HK-2 (cell line): ENCODE measurements around the gene CCR3.

Experiments
- DNase-seq: peaks from one replicate; pipeline ENCODE4 v3.0.0-alpha.2; 2018; ENCODE audit not compliant: unreplicated experiment

CCR3 gene

DNA sequence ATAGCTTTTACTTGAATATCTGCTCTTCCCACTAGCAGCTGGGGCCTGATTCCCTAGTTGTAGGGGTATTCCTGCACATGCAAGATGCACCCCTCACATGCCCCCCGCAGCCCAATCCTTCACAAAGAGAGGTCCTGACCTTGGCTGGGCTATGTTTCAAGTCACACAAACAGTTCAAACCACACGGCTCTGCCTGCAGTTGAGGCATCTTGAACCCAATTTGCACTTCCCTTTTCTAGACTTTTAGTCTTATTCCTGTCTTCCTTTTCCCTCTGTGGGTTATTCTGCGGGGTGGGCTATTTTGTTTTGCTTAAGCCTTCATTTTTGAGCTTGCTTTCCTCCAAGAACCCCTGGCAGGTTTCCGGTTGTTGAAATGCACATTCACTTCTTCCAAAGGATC, 20.9 kb upstream of the CCR3 start:
- no peak for DNase-seq

DNA sequence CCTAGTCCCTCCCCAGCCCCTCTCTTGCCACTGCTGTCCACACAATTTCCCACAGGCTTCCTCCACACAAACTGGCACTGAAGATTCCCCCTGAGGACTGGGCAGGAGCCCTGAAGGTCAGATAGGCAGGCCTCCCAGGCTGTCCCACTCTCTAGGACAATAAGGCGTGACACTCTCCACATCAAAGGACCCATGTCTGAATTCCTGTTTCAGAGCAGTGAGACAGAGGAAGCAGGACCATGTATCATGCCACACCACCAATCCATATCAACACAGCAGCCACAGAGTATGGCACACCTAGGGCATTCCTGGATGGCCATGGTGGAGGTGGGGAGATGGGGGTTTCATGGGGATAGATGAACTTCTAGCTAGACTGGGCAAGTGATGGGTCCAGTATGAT, 20.3 kb upstream of the CCR3 start:
- DNase-seq: no peak

DNA sequence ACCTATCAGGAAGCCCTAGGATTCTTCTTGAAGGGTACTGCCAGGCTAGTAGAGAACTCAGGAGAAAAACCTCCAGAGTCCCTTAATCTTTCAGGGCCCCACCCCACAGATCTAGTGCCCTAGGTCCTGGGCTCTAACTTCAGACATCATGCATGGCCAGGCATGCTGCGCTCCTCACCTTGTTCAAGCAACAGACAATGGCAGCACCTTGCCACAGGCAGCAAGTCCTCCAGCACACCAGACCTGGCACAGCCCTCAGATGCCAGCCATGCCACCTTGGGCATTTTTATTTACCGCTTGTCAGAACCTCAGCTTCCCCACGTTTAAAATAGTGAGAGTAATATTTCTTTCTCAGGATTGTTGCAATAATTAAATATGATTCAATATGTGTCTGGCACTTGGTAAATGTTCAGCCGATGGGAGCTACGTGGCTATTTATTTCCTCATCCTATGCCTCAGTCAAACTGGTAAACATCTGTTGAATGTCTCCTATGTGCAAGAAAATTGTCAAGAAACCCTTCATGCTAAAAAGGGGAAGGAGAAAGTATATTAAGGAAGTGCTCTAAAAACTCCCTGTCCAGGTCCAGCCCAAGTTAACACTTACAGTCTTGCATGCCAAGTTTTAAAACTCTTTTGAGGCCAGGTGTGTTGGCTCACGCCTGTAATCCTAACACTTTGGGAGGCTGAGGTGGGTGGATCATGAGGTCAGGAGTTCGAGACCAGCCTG, 19.7 kb upstream of the CCR3 start:
- no peak for DNase-seq

GRCh38 chr3:46228260-46229242, 13.7 kb upstream of the CCR3 start:
- no peak for DNase-seq

GRCh38 chr3:46231323-46231722, 10.9 kb upstream of the CCR3 start:
- DNase-seq: no peak

GRCh38 chr3:46233194-46233593, 9.1 kb upstream of the CCR3 start:
- no peak for DNase-seq

- no peak for DNase-seq
These were observed 6.8 kb upstream of the CCR3 start for GRCh38 chr3:46235425-46235824.

- DNase-seq: no peak
These were observed 5.8 kb upstream of the CCR3 start for GRCh38 chr3:46236294-46237054.

DNA sequence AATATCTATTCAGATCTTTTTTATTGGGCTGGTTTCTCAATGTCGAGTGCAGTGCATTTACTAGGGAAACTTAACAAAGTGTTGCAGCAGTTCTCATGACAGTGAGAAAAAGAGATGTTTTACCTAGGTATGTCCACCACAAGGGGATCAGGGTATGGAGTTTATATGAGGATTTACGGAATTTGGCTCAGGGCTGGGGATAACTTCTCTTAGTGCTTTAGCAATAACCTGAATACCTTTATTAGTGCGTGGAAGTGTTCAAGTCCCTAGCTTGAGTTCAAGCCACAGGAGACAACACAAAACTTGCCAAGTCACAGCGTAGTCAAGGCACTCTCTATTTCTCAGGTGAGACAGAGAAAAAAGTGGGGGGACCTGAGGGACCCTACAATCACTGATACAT, 3.9 kb upstream of the CCR3 start:
- no peak for DNase-seq

DNA sequence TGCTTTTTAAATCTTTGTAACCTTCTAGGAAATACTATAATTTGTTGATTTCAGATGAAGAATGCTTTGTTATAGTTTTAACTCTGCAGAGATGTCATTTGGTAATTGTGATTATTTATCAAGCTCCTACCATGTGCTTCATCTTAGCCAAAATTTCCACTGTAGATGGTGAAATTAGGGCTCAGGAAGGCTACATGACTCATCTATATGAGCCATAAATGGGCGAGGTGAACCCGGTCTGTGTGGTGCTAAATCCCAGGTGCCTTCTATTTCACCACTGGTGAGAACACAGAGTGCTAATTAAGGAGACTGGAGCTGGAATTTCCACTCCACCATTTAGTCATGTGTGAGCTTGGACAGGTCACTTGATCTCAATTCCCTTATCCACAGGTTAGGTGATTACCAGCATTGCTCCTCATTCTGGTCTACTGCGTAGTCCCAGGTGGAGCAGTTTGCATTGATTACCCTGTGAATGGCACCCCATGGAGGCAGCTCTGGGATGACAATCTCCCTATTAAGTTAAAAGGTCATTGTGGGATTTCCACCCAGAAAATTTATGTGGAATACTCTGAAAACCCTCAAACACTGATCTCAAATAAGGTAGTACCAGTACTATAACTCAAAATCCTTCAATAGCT, 2.8 kb upstream of the CCR3 start:
- no peak for DNase-seq

GRCh38 chr3:46239952-46240351, 2.3 kb upstream of the CCR3 start:
- DNase-seq: no peak

GRCh38 chr3:46243560-46243959, 1.3 kb downstream of the CCR3 start:
- DNase-seq: no peak

- no peak for DNase-seq
These were observed 2.9 kb downstream of the CCR3 start for GRCh38 chr3:46245146-46245545.

GRCh38 chr3:46252980-46253379, 10.7 kb downstream of the CCR3 start:
- DNase-seq: no peak

- DNase-seq: no peak
These were observed 16.3 kb downstream of the CCR3 start for GRCh38 chr3:46258525-46258924.

- DNase-seq: no peak
These were observed 19.8 kb downstream of the CCR3 start for GRCh38 chr3:46261926-46262594.

GRCh38 chr3:46264002-46264401, 21.7 kb downstream of the CCR3 start:
- DNase-seq: no peak

DNA sequence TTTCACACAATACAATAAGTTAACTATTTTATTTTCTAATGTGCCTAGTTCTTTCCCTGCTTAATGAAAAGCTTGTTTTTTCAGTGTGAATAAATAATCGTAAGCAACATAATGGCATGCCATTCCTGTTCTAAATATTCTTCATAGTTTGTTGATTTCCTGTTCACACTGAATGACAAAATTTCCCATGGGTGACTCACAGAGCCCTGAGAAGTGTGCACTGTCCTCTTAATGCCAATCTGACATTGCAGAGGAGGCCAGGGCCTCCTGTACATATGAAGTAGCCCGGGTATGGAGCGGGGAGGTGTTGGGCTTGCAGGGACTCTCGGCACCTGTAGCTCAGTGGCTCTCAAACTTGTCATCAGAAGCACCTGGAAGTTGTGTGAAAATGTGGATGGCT, 24.3 kb downstream of the CCR3 start:
- no peak for DNase-seq

DNA sequence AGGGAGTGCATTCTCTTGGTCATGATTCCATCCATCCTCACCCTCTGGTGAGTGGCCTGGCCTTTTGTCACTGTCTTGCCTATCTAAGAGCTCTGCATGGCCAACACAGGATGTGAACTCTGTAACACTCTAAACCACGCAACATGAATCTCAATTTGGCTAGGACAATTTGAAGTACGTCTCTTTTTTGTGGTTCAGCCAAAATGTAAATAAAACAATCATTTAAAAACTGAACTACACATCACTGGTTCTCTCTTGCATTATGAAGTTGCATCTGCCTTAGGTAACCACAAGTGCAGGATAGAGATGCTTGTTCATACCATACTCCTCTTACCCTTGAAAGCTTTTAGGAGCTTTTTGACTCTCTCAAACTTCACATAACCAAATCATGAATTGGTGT, 27.3 kb downstream of the CCR3 start:
- no peak for DNase-seq

- DNase-seq: no peak
These were observed 28.2 kb downstream of the CCR3 start for GRCh38 chr3:46270474-46270873.

DNA sequence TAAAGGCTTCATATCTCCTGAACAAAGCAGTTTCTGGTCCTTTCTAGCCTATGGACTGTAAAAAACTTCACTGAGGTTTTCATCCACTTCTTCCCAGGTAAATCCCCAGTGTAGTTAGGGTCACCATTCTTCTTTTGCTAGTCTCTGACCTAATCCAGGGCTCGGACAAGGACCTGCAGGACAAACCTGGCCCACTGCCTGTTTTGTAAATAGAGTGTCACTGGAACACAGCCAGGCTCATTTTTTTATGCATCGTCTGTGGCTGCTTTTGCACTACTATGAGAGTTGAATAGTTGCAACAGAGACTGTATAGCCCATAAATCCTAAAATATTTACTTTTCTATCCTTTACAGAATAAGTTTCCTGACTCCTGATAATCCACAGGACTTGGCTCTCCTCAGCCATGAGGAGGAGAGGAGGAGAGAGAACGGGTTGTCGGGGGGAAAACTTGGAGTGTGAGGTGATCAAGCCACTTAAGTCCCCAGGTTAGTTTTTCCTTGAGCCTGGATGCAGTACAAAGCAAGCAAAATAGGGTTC, 29.0 kb downstream of the CCR3 start:
- DNase-seq: no peak
